MCF 10A (cell line): ENCODE data around the gene PFKFB2. TPM values are rescaled to one million over a fixed set of nuclear protein-coding genes. Genes with fewer than 3 reads are reported as not detected.
A peak's percentile ranks its signal among the peaks of the same experiment; 100 is the strongest.

ENCODE experiments used
- BruUV-seq: library from RNA; stranded (reverse); fragments of 400-500 nt; replicated peaks from 2 replicates; lab custom pipeline; 2021; lab: Mats Ljungman, UMichigan
- CTCF ChIA-PET: fragments of 300-600 bp; sonication (Branson Sonifier 250); formaldehyde crosslinking; extraction: SDS; loops from one replicate; lab custom pipeline; 2021; ENCODE audit warnings: antibody characterized with exemption, inconsistent platforms; lab: Yijun Ruan, JAX
- POLR2A ChIA-PET: fragments of 300-600, 350-650 bp; sonication (Branson Sonifier 250); formaldehyde crosslinking; extraction: SDS; loops from one replicate; lab custom pipeline; 2020; ENCODE audit warnings: antibody characterized with exemption, inconsistent platforms; lab: Yijun Ruan, JAX
- DNase-seq: peaks from one replicate; pipeline ENCODE4 v3.0.0-alpha.2; 2018; ENCODE audit not compliant: unreplicated experiment
- H3K27ac Mint-ChIP-seq: one replicate; pipeline ENCODE4 v1.8.0; 2022; ENCODE audit warnings: mild to moderate bottlenecking, low read depth, mixed read lengths; ENCODE audit not compliant: unreplicated experiment
- H3K27me3 Mint-ChIP-seq: one replicate; pipeline ENCODE4 v1.8.0; 2022; ENCODE audit warnings: mixed read lengths; ENCODE audit not compliant: insufficient read depth, unreplicated experiment
- H3K36me3 Mint-ChIP-seq: one replicate; pipeline ENCODE4 v1.8.0; 2022; ENCODE audit warnings: mild to moderate bottlenecking, moderate library complexity, mixed read lengths; ENCODE audit not compliant: insufficient read depth, unreplicated experiment
- H3K4me1 Mint-ChIP-seq: one replicate; pipeline ENCODE4 v1.8.0; 2022; ENCODE audit warnings: mixed read lengths; ENCODE audit not compliant: insufficient read depth, unreplicated experiment
- H3K4me3 Mint-ChIP-seq: one replicate; pipeline ENCODE4 v1.8.0; 2022; ENCODE audit warnings: mild to moderate bottlenecking, moderate library complexity, mixed read lengths; ENCODE audit not compliant: unreplicated experiment
- H3K9me3 Mint-ChIP-seq: one replicate; pipeline ENCODE4 v1.8.0; 2022; ENCODE audit warnings: mixed read lengths; ENCODE audit not compliant: unreplicated experiment
- intact Hi-C: fragments of 100-400 bp; cut with micrococcal nuclease; formaldehyde crosslinking; loops from 2 replicates; pipeline ENCODE4 v1.14.1; 2022
- total RNA-seq: library from RNA; stranded (reverse); gene quantifications from 2 replicates; pipeline ENCODE4 v1.2.3, GENCODE V29; 2022
- TF ChIP-seq, protein P1 (sequence below): fragments of 200-600 bp; IDR thresholded peaks from one replicate; pipeline ENCODE4 v1.8.0; 2022; ENCODE audit warnings: antibody characterized with exemption, mild to moderate bottlenecking; ENCODE audit not compliant: unreplicated experiment

Gene PFKFB2
- total RNA-seq, 1 experiment from 2014 or later = 21.1 TPM

DNA sequence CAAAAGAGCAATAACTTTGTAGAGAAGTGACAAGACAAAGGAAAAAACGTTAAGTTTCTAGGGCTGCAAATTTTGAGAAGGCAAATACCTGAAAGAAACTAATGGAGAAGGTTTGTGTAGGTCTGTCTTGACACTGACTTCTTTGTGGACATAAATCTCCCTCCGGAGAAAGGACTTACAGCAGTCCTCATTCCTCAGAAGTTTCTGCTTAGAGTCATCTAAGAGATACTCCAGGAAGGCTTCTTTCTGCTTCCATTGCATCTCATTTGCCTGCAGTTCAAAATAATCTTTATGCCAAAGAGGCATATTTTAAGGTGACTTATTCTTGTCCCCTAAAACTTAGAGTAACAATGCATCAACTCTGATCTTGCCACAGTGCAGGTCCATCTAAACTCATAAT lies 31.2 kb downstream of the PFKFB2 start:
- no peak for DNase-seq
- H3K9me3 Mint-ChIP-seq = no peaks in the 10 kb centered on the region
- intact Hi-C loops = loop anchor here (1.0 to 10.0 kb wide), 5 partner anchors 97 to 591 kb away; no protein-coding TSS in a partner anchor
- no TSS peak for BruUV-seq
- ChIA-PET POLR2A (interaction anchor here (0.6 to 4.6 kb wide), 9 partner anchors 11 to 322 kb away, joined by 3 to 22 read pairs (median 4); partner anchors contain the start of genes CD55 and PFKFB2), CTCF (interaction anchor here (0.5 to 12.6 kb wide), 69 partner anchors 10 to 536 kb away, joined by 3 to 221 read pairs (median 4); partner anchors contain the start of genes C1orf116, C4BPA and YOD1)
- H3K27ac Mint-ChIP-seq = no peak overlapping the region
- TF ChIP-seq, protein P1, sequence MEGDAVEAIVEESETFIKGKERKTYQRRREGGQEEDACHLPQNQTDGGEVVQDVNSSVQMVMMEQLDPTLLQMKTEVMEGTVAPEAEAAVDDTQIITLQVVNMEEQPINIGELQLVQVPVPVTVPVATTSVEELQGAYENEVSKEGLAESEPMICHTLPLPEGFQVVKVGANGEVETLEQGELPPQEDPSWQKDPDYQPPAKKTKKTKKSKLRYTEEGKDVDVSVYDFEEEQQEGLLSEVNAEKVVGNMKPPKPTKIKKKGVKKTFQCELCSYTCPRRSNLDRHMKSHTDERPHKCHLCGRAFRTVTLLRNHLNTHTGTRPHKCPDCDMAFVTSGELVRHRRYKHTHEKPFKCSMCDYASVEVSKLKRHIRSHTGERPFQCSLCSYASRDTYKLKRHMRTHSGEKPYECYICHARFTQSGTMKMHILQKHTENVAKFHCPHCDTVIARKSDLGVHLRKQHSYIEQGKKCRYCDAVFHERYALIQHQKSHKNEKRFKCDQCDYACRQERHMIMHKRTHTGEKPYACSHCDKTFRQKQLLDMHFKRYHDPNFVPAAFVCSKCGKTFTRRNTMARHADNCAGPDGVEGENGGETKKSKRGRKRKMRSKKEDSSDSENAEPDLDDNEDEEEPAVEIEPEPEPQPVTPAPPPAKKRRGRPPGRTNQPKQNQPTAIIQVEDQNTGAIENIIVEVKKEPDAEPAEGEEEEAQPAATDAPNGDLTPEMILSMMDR = no peak
- H3K36me3 Mint-ChIP-seq = no peaks in the 10 kb centered on the region
- H3K4me1 Mint-ChIP-seq = peaks cover 6% of the 10 kb centered on the region
- H3K27me3 Mint-ChIP-seq = peaks cover 21% of the 10 kb centered on the region
- H3K4me3 Mint-ChIP-seq = no peak overlapping the region

DNA sequence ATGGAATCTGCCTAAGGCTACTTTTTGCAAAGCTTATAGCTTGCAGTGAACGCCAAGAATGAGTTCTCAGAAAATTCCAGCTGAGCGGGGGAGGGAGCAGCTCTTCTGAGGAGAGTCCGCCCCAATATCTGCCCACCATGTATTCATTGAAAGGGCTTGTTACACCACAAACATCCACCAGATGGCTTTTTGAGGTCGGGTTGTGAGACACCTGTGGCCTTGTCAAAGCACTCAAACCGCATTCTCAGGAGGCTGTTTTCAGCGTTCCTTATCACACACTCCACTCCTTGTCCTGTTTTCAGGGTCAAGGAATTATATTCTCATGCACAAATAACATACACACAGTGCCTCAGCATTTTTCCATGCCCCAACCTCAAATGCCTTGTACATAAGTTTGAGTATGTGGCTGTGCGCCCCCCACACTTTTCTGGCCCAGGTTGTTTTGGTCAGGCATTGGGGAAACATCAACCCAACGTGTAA lies 31.7 kb downstream of the PFKFB2 start:
- H3K4me3 Mint-ChIP-seq = no peak overlapping the region
- no peaks in the 10 kb centered on the region for H3K36me3 Mint-ChIP-seq
- BruUV-seq = no TSS peak
- peak; percentile 90 for DNase-seq
- no peaks in the 10 kb centered on the region for H3K9me3 Mint-ChIP-seq
- TF ChIP-seq, protein P1 = peak; percentile 92
- peaks cover 21% of the 10 kb centered on the region for H3K27me3 Mint-ChIP-seq
- peaks cover 6% of the 10 kb centered on the region for H3K4me1 Mint-ChIP-seq
- ChIA-PET CTCF (interaction anchor here (0.5 to 12.6 kb wide), 64 partner anchors 11 to 535 kb away, joined by 3 to 221 read pairs (median 4); partner anchors contain the start of genes C1orf116, C4BPA and YOD1), POLR2A (interaction anchor here (0.6 to 4.6 kb wide), 8 partner anchors 10 to 321 kb away, joined by 3 to 22 read pairs (median 4); partner anchors contain the start of genes CD55 and PFKFB2)
- H3K27ac Mint-ChIP-seq = no peak overlapping the region
- intact Hi-C loops = loop anchor here (1.0 to 10.0 kb wide), 5 partner anchors 97 to 590 kb away; no protein-coding TSS in a partner anchor

DNA sequence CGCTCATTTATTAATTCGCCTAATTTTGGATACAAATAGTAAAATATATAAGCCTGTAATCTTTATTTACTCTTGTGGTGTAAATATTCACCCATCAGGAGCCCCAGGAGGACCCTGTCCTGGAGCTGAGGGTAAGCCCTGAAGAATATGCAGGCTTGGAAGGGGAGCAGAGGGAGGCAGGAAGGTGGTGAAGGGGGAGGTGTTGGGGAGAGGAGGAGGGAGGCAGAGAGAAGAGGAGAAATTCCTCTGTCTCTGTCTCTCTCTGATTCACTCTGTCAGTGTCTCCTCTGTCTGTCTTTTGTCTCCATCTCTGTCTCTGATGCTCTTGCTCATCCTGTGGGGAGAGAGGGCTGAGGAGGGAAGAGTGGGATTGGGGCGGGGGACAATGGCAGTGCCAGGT lies 32.8 kb downstream of the PFKFB2 start:
- no TSS peak for BruUV-seq
- Mint-ChIP-seq H3K27me3 (peaks cover 21% of the 10 kb centered on the region), H3K9me3 (no peaks in the 10 kb centered on the region), H3K4me3 (no peak overlapping the region), H3K27ac (no peak overlapping the region), H3K4me1 (peaks cover 6% of the 10 kb centered on the region), H3K36me3 (no peaks in the 10 kb centered on the region)
- CTCF ChIA-PET = interaction anchor here (0.6 to 12.6 kb wide), 13 partner anchors 8 to 612 kb away, joined by 3 to 221 read pairs (median 4); partner anchors contain the start of gene C4BPA
- TF ChIP-seq, protein P1 = no peak
- POLR2A ChIA-PET = interaction anchor here (0.7 to 4.6 kb wide), 3 partner anchors 237 to 320 kb away, joined by 3 to 22 read pairs (median 3); partner anchors contain the start of gene CD55
- DNase-seq = no peak
- intact Hi-C loops = loop anchor here (10.0 kb wide), 2 partner anchors 179 to 589 kb away; no protein-coding TSS in a partner anchor

DNA sequence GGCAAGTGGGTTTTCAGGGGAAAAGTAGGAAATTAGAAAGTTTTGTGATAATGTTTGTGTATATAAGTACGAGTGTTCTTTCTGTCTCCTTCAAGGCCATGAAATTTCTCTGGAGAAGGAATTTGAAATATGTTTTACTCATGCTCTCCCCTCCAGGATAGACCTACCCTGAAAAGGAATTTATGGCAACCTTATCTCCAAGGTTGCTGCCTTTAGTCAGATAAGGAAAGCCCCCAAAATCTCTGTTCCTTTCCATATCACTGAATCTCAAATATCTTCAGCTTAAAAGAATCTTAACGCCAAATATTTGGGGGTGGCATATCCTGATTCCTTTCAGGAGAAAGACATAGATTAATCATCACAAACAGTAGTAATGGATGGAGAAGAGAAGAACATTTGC lies 35.1 kb downstream of the PFKFB2 start:
- H3K36me3 Mint-ChIP-seq = no peaks in the 10 kb centered on the region
- no peaks in the 10 kb centered on the region for H3K9me3 Mint-ChIP-seq
- H3K4me3 Mint-ChIP-seq = no peak overlapping the region
- CTCF ChIA-PET = interaction anchor here (0.7 to 12.6 kb wide), 6 partner anchors 12 to 611 kb away, joined by 3 to 221 read pairs (median 4); no protein-coding TSS in a partner anchor
- peaks cover 9% of the 10 kb centered on the region for H3K27me3 Mint-ChIP-seq
- H3K4me1 Mint-ChIP-seq = peaks cover 6% of the 10 kb centered on the region
- no peak for DNase-seq
- POLR2A ChIA-PET = interaction anchor here (1.0 to 1.1 kb wide), 2 partner anchors 35 to 222 kb away, joined by 3 to 5 read pairs; partner anchors contain the start of gene PFKFB2
- H3K27ac Mint-ChIP-seq = no peak overlapping the region
- no TSS peak for BruUV-seq
- intact Hi-C loops = loop anchor here (10.0 kb wide), 2 partner anchors 177 to 587 kb away; no protein-coding TSS in a partner anchor
- TF ChIP-seq, protein P1 = no peak
